ENCODE results near the gene SGSM2. TPM values are rescaled to one million over a fixed set of nuclear protein-coding genes. Genes with fewer than 3 reads are reported as not detected.

SGSM2 gene
- total and polyA plus RNA-seq, 2 of the 13 experiments (the other 11 are each of a cell fraction or from before 2014, with no cell fraction given): 30.4 to 51.3 TPM

DNA sequence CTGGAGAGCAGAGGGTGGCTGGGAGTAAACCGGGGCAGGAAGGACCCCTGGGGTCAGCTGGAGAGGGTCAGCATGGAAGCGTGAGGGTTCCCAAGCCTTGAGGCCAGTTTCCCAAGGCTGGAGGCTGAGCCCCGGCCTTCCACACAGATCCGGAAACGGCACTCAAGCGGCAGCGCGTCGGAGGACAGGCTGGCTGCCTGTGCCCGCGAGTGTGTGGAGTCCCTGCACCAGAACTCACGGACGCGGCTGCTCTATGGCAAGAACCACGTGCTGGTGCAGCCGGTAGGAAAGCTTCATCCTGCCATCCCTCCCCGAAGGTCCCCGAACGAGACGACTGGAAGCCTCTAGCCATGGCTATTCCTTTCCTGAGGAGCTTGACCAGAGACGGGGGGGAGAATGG, 26.0 kb downstream of the SGSM2 start (continued):
- TF ChIP-seq, protein P1, sequence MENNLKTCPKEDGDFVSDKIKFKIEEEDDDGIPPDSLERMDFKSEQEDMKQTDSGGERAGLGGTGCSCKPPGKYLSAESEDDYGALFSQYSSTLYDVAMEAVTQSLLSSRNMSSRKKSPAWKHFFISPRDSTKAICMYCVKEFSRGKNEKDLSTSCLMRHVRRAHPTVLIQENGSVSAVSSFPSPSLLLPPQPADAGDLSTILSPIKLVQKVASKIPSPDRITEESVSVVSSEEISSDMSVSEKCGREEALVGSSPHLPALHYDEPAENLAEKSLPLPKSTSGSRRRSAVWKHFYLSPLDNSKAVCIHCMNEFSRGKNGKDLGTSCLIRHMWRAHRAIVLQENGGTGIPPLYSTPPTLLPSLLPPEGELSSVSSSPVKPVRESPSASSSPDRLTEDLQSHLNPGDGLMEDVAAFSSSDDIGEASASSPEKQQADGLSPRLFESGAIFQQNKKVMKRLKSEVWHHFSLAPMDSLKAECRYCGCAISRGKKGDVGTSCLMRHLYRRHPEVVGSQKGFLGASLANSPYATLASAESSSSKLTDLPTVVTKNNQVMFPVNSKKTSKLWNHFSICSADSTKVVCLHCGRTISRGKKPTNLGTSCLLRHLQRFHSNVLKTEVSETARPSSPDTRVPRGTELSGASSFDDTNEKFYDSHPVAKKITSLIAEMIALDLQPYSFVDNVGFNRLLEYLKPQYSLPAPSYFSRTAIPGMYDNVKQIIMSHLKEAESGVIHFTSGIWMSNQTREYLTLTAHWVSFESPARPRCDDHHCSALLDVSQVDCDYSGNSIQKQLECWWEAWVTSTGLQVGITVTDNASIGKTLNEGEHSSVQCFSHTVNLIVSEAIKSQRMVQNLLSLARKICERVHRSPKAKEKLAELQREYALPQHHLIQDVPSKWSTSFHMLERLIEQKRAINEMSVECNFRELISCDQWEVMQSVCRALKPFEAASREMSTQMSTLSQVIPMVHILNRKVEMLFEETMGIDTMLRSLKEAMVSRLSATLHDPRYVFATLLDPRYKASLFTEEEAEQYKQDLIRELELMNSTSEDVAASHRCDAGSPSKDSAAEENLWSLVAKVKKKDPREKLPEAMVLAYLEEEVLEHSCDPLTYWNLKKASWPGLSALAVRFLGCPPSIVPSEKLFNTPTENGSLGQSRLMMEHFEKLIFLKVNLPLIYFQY (CRISPR knock-in tag; IDR thresholded peaks at IDR 0.05; ENCODE audit: borderline replicate concordance): no peak
- no peak for TF ChIP-seq ZGPAT (CRISPR knock-in tag; IDR thresholded peaks at IDR 0.05)

DNA sequence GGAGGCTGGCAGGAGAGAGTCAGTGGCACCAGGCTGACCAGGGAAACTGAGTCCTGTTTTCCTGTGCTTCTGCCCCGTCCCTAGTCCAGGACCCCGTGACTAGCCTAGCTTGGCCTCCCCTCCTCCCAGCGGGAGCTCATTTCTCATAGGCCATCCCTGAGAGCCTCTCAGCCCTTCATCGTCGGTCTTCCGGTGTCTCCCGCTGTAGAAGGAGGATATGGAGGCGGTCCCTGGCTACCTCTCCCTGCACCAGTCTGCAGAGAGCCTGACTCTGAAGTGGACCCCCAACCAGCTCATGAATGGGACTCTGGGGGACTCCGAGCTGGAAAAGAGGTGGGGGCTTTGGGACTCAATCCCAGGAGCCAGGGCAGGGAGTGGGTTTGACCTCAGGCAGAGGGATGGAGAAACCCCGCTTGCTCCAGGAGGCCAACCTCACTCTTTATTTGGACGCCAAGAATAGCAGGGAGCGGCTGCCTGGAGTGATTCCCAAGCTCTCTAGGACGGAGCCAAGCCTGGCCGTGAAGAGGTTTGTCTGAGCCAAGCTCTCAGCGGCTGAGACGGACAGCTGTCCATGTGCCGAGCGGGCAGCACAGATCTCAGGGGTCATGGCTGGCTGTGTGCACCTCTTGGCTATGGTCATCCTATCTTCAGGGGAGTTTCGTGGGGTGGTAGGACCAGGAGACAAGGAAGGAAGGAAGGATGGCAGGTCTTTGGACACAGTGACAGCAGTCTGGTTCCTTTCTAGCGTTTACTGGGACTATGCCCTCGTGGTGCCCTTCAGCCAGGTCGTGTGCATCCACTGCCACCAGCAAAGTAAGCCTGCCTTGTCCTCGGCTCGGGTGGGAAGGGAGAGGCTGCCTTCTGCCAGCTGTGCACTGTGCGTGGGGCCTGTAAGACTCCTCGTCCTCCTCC, 26.8 kb downstream of the SGSM2 start:
- Histone ChIP-seq H3K27me3 (ENCODE audit: control insufficient read depth in 1 of 2, insufficient read depth in 2 of 2, low read length in 2 of 2) (no peaks in the 10 kb centered on the region), H3K79me2 (ENCODE audit: insufficient read depth, low read length) (no peaks in the 10 kb centered on the region), H3K36me3 (replicated peaks in 1 of 2; ENCODE audit: control insufficient read depth in 1 of 2, insufficient read depth in 2 of 2, low read length in 2 of 2) (peaks cover 16 to 30% of the 10 kb centered on the region in 2 experiments; a peak in 3 of 5 replicates), H3K4me3 (replicated peaks in 1 of 3; ENCODE audit: insufficient read depth in 1 of 3, low read depth in 2 of 3, low read length in 3 of 3) (no peak overlapping the region), H3K9ac (ENCODE audit: insufficient read depth, low read depth, low read length) (no peak overlapping the region), H3K9me3 (ENCODE audit: low read length) (no peaks in the 10 kb centered on the region), H4K20me1 (ENCODE audit: insufficient read depth, low read length) (no peaks in the 10 kb centered on the region), H2AFZ (ENCODE audit: low read length) (no peak overlapping the region), H3K4me2 (ENCODE audit: low read depth, low read length) (no peak overlapping the region), H3K4me1 (ENCODE audit: insufficient read depth, low read length) (no peaks in the 10 kb centered on the region), H3K27ac (ENCODE audit: extremely low read length, insufficient read depth, low read length) (no peak overlapping the region)
- POLR2A ChIA-PET: no interaction called here
- intact Hi-C loops (cut with micrococcal nuclease; ENCODE audit: unreplicated experiment) (no loop called here), in situ Hi-C loops (cut with HindIII; ENCODE audit: extremely low pct_ligation_motif_present, low pct_unique_long_range_greater_than_20kb) (no loop called here)
- FAIRE-seq (no peak), DNase-seq (ENCODE audit: low spot score) (no peak), ATAC-seq (no peak)
- CTCF ChIA-PET (ENCODE audit: low intra/inter-chr PET ratio, low total read pairs): no interaction called here
- no TSS peak for BruUV-seq (replicated peaks)
- WGBS (ENCODE audit: low lambda C conversion rate): 98% methylated on average over 8 of the region's 26 CpGs
- TF ChIP-seq ERF (CRISPR knock-in tag; IDR thresholded peaks at IDR 0.05) (no peak), MEIS2 (CRISPR knock-in tag; IDR thresholded peaks at IDR 0.05) (no peak), RFX3 (CRISPR knock-in tag; IDR thresholded peaks at IDR 0.05) (no peak), ZNF280B (CRISPR knock-in tag; IDR thresholded peaks at IDR 0.05; ENCODE audit: borderline replicate concordance) (no peak), SIX4 (CRISPR knock-in tag; IDR thresholded peaks at IDR 0.05) (no peak), ZNF12 (CRISPR knock-in tag; IDR thresholded peaks at IDR 0.05) (no peak), ZNF724P (CRISPR knock-in tag; IDR thresholded peaks at IDR 0.05; ENCODE audit: borderline replicate concordance) (no peak), ZNF510 (CRISPR knock-in tag; IDR thresholded peaks at IDR 0.05; ENCODE audit: low read depth) (no peak), PHF21A (CRISPR knock-in tag; IDR thresholded peaks at IDR 0.05) (no peak), ZNF660 (CRISPR knock-in tag; IDR thresholded peaks at IDR 0.05; ENCODE audit: borderline replicate concordance, low read depth) (no peak)
- TF ChIP-seq, protein P2, sequence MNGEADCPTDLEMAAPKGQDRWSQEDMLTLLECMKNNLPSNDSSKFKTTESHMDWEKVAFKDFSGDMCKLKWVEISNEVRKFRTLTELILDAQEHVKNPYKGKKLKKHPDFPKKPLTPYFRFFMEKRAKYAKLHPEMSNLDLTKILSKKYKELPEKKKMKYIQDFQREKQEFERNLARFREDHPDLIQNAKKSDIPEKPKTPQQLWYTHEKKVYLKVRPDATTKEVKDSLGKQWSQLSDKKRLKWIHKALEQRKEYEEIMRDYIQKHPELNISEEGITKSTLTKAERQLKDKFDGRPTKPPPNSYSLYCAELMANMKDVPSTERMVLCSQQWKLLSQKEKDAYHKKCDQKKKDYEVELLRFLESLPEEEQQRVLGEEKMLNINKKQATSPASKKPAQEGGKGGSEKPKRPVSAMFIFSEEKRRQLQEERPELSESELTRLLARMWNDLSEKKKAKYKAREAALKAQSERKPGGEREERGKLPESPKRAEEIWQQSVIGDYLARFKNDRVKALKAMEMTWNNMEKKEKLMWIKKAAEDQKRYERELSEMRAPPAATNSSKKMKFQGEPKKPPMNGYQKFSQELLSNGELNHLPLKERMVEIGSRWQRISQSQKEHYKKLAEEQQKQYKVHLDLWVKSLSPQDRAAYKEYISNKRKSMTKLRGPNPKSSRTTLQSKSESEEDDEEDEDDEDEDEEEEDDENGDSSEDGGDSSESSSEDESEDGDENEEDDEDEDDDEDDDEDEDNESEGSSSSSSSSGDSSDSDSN (CRISPR knock-in tag; IDR thresholded peaks at IDR 0.05): no peak

Data from HepG2 (cell line).